SK-N-SH (cell line): ENCODE measurements around the gene VPS8. TPM values are rescaled to one million over a fixed set of nuclear protein-coding genes. Genes with fewer than 3 reads are reported as not detected.

ENCODE experiments used
- CTCF ChIA-PET: fragments of 300-600, 350-600 bp; formaldehyde crosslinking; extraction: SDS; loops from one replicate; lab custom pipeline; 2021; lab: Yijun Ruan, JAX
- POLR2A ChIA-PET: fragments of 350-600 bp; sonication (Branson Sonifier 250); formaldehyde crosslinking; extraction: SDS; loops from one replicate; lab custom pipeline; 2020; ENCODE audit warnings: antibody characterized with exemption, inconsistent platforms; lab: Yijun Ruan, JAX
- DNase-seq: peaks from one replicate; pipeline ENCODE4 v3.0.0; 2012
- H2AFZ ChIP-seq: fragments of 200-600 bp; sonication (generic); 2 replicates; pipeline ENCODE4 v1.8.1; 2016; ENCODE audit warnings: antibody characterized with exemption, mild to moderate bottlenecking, low read depth
- H3F3A ChIP-seq: fragments of 200-600 bp; sonication (generic); replicated peaks from 2 replicates; pipeline ENCODE3; 2016; ENCODE audit warnings: antibody characterized with exemption, mild to moderate bottlenecking; ENCODE audit not compliant: insufficient read depth
- H3K27ac ChIP-seq, 2 experiments: fragments of 200-500 bp in 1 of 2; fragments of 200-600 bp in 1 of 2; sonication (Bioruptor generic) in 1 of 2; sonication (generic), shearing (Covaris generic) in 1 of 2; 2 replicates each; pipeline versions ENCODE4 v1.5.1 to v1.6.1; 2014 to 2016; ENCODE audit warnings: low read depth in 2 of 2, inconsistent platforms in 1 of 2, low read length in 1 of 2, mild to moderate bottlenecking in 1 of 2, mixed read lengths in 1 of 2
- H3K27me3 ChIP-seq: fragments of 200-600 bp; sonication (generic), shearing (Covaris generic); 2 replicates; pipeline ENCODE4 v1.6.1; 2016; ENCODE audit warnings: mixed run types; ENCODE audit not compliant: insufficient read depth
- H3K36me3 ChIP-seq, 2 experiments: fragments of 200-500 bp in 1 of 2; fragments of 200-600 bp in 1 of 2; sonication (Bioruptor generic) in 1 of 2; sonication (generic) in 1 of 2; replicated peaks in 1 of 2; 2 replicates each; pipeline versions ENCODE3 to v1.5.1; 2014 to 2016; ENCODE audit warnings: low read length in 1 of 2, mild to moderate bottlenecking in 1 of 2; ENCODE audit not compliant: insufficient read depth in 2 of 2, control insufficient read depth in 1 of 2
- H3K4me1 ChIP-seq, 2 experiments: fragments of 200-500 bp in 1 of 2; fragments of 200-600 bp in 1 of 2; sonication (Bioruptor generic) in 1 of 2; sonication (generic), shearing (Covaris generic) in 1 of 2; 2 replicates each; pipeline versions ENCODE4 v1.5.1 to v1.6.1; 2014 to 2016; ENCODE audit warnings: low read depth in 1 of 2, low read length in 1 of 2, mixed run types in 1 of 2; ENCODE audit not compliant: insufficient read depth in 2 of 2, control insufficient read depth in 1 of 2
- H3K4me2 ChIP-seq: fragments of 200-600 bp; sonication (generic), shearing (Covaris generic); 2 replicates; pipeline ENCODE4 v1.6.1; 2017; ENCODE audit warnings: mixed run types
- H3K4me3 ChIP-seq, 2 experiments: fragments of 200-500 bp in 1 of 2; fragments of 200-600 bp in 1 of 2; sonication (Bioruptor generic) in 1 of 2; sonication (generic), shearing (Covaris generic) in 1 of 2; 2 replicates each; pipeline versions ENCODE4 v1.5.1 to v1.8.1; 2014 to 2016; ENCODE audit warnings: low read depth in 2 of 2, inconsistent platforms in 1 of 2, low read length in 1 of 2, mild to moderate bottlenecking in 1 of 2, mixed read lengths in 1 of 2, moderate library complexity in 1 of 2
- H3K79me2 ChIP-seq: fragments of 200-600 bp; sonication (generic); 2 replicates; pipeline ENCODE4 v1.8.1; 2017; ENCODE audit warnings: mild to moderate bottlenecking; ENCODE audit not compliant: insufficient read depth
- H3K9ac ChIP-seq: fragments of 200-600 bp; sonication (generic); 2 replicates; pipeline ENCODE4 v1.6.1; 2017; ENCODE audit warnings: mixed run types
- H3K9me2 ChIP-seq: fragments of 200-600 bp; sonication (generic); 2 replicates; pipeline ENCODE4 v1.6.1; 2017; ENCODE audit warnings: mixed run types
- H3K9me3 ChIP-seq: fragments of 200-600 bp; sonication (generic); 2 replicates; pipeline ENCODE4 v1.6.1; 2017; ENCODE audit warnings: mixed run types, mild to moderate bottlenecking, moderate library complexity
- H4K20me1 ChIP-seq: fragments of 200-600 bp; sonication (generic); 2 replicates; pipeline ENCODE4 v1.6.1; 2017; ENCODE audit warnings: mild to moderate bottlenecking, mixed run types; ENCODE audit not compliant: insufficient read depth
- CHD2 ChIP-seq: fragments of 150-350 bp; IDR thresholded peaks from 2 replicates; pipeline ENCODE4 v1.6.1; 2018; ENCODE audit warnings: low read length; ENCODE audit not compliant: partially characterized antibody
- CTCF ChIP-seq: fragments of 200-600 bp; sonication (generic); IDR thresholded peaks from 2 replicates; pipeline ENCODE4 v1.6.1; 2017; ENCODE audit warnings: antibody characterized with exemption, mild to moderate bottlenecking, moderate library complexity
- EP300 ChIP-seq, 2 experiments: IDR thresholded peaks; 2 replicates each; pipeline versions ENCODE4 v1.4.0 to v1.6.1; 2012; ENCODE audit warnings: borderline replicate concordance in 1 of 2, low read depth in 1 of 2, low read length in 1 of 2
- FOSL2 ChIP-seq: IDR thresholded peaks from 2 replicates; pipeline ENCODE4 v1.4.0; 2012; ENCODE audit warnings: low read depth, mild to moderate bottlenecking, moderate library complexity, borderline replicate concordance
- FOXJ3 ChIP-seq: sonication (generic); formaldehyde crosslinking; IDR thresholded peaks from 2 replicates; pipeline ENCODE4 v1.5.1; 2020; ENCODE audit warnings: mild to moderate bottlenecking, missing genetic modification reagents
- FOXM1 ChIP-seq: IDR thresholded peaks from 2 replicates; pipeline ENCODE4 v1.4.0; 2012; ENCODE audit warnings: low read depth, mild to moderate bottlenecking
- IRF3 ChIP-seq: fragments of 150-350 bp; IDR thresholded peaks from 2 replicates; pipeline ENCODE4 v1.6.1; 2016; ENCODE audit warnings: mild to moderate bottlenecking, low read depth, low read length
- MEF2A ChIP-seq: IDR thresholded peaks from 2 replicates; pipeline ENCODE4 v1.4.0; 2012; ENCODE audit warnings: low read depth, borderline replicate concordance
- MXI1 ChIP-seq: IDR thresholded peaks from 2 replicates; pipeline ENCODE4 v1.6.1; 2012; ENCODE audit warnings: mild to moderate bottlenecking, low read depth, low read length, improper control_type of control experiment
- NFIC ChIP-seq: IDR thresholded peaks from 2 replicates; pipeline ENCODE4 v1.4.0; 2012; ENCODE audit warnings: borderline replicate concordance
- RCOR1 ChIP-seq: fragments of 150-350 bp; IDR thresholded peaks from 2 replicates; pipeline ENCODE4 v1.6.1; 2017; ENCODE audit warnings: antibody characterized with exemption, low read length
- REST ChIP-seq: IDR thresholded peaks from 2 replicates; pipeline ENCODE4 v1.6.1; 2012; ENCODE audit warnings: mild to moderate bottlenecking, low read depth, low read length, moderate library complexity
- RFX5 ChIP-seq: IDR thresholded peaks from 2 replicates; pipeline ENCODE4 v1.6.1; 2012; ENCODE audit warnings: mild to moderate bottlenecking, improper control_type of control experiment, low read length
- SIN3A ChIP-seq: IDR thresholded peaks from 2 replicates; pipeline ENCODE4 v1.6.1; 2012; ENCODE audit warnings: low read depth, mild to moderate bottlenecking, low read length, moderate library complexity, borderline replicate concordance
- TAF1 ChIP-seq: IDR thresholded peaks from 2 replicates; pipeline ENCODE4 v1.6.1; 2012; ENCODE audit warnings: low read depth, mild to moderate bottlenecking, low read length, moderate library complexity, borderline replicate concordance
- YY1 ChIP-seq: IDR thresholded peaks from 2 replicates; pipeline ENCODE4 v1.4.0; 2012; ENCODE audit warnings: low read depth, mild to moderate bottlenecking
- ZBTB33 ChIP-seq: IDR thresholded peaks from 2 replicates; pipeline ENCODE4 v1.4.0; 2012; ENCODE audit warnings: low read depth, borderline replicate concordance
- WGBS: methylation state at CpG from one replicate; pipeline ENCODE4 v1.1.6; 2017; ENCODE audit warnings: low lambda C conversion rate; 5-methylcytosine and 5-hydroxymethylcytosine counted together
- polyA plus RNA-seq, 3 experiments: library from polyadenylated mRNA; depleted of rRNA; stranded (reverse); fragments of >200 nt; gene quantifications; 2 replicates each; pipeline ENCODE4 v1.2.3, GENCODE V29; 2012

The VPS8 gene
- polyA plus RNA-seq, 1 of the 3 experiments (the other 2 are of a cell fraction) = 12.8 TPM

GRCh38 chr3:184914628-184915027 is 102.7 kb downstream of the VPS8 start:
- H3K4me2 ChIP-seq = no peak overlapping the region
- no peaks in the 10 kb centered on the region for H4K20me1 ChIP-seq
- H3K36me3 ChIP-seq = peaks cover 11 to 42% of the 10 kb centered on the region in 2 experiments
- no peak overlapping the region for H3K4me3 ChIP-seq
- ChIA-PET POLR2A (no interaction called here), CTCF (interaction anchor here (1.1 kb wide), 1 partner anchor 24 kb away, joined by 3 read pairs; no protein-coding TSS in a partner anchor)
- H2AFZ ChIP-seq = no peak overlapping the region
- H3K79me2 ChIP-seq = no peaks in the 10 kb centered on the region
- TF ChIP-seq RCOR1 = no peak
- TF ChIP-seq NFIC = no peak
- no peak for TF ChIP-seq FOXM1
- no peak for TF ChIP-seq REST
- TF ChIP-seq MEF2A = no peak
- no peak for TF ChIP-seq TAF1
- TF ChIP-seq EP300 (IDR thresholded peaks at IDR 0.05; ENCODE audit: borderline replicate concordance in 1 of 2, low read depth in 1 of 2, low read length in 1 of 2) = no peak
- no peak for TF ChIP-seq RFX5
- no peak for TF ChIP-seq MXI1
- no peaks in the 10 kb centered on the region for H3K4me1 ChIP-seq
- no peaks in the 10 kb centered on the region for H3K27me3 ChIP-seq
- peaks cover under 1% of the 10 kb centered on the region for H3F3A ChIP-seq
- no peak overlapping the region for H3K27ac ChIP-seq
- no peaks in the 10 kb centered on the region for H3K9me3 ChIP-seq
- no peak overlapping the region for H3K9ac ChIP-seq
- H3K9me2 ChIP-seq = no peaks in the 10 kb centered on the region
- WGBS = 93% methylated on average over 5 of the region's 5 CpGs
- no peak for DNase-seq

GRCh38 chr3:184918750-184919149 is 106.8 kb downstream of the VPS8 start:
- H3K9me3 ChIP-seq = no peaks in the 10 kb centered on the region
- DNase-seq = no peak
- no peaks in the 10 kb centered on the region for H3K9me2 ChIP-seq
- H3K4me3 ChIP-seq = no peak overlapping the region
- H3K27ac ChIP-seq = no peak overlapping the region
- H3K27me3 ChIP-seq = no peaks in the 10 kb centered on the region
- TF ChIP-seq ZBTB33 (no peak), IRF3 (no peak), NFIC (no peak), RFX5 (no peak), CTCF (no peak), SIN3A (no peak), FOSL2 (no peak), YY1 (no peak), FOXM1 (no peak), CHD2 (no peak), FOXJ3 (CRISPR knock-in tag) (no peak)
- H3K79me2 ChIP-seq = no peaks in the 10 kb centered on the region
- POLR2A ChIA-PET = no interaction called here
- CTCF ChIA-PET = interaction anchor here (2.1 kb wide), 1 partner anchor 19 kb away, joined by 4 read pairs; no protein-coding TSS in a partner anchor
- peaks cover 19 to 55% of the 10 kb centered on the region in 2 experiments for H3K36me3 ChIP-seq
- H2AFZ ChIP-seq = no peak overlapping the region
- H4K20me1 ChIP-seq = no peaks in the 10 kb centered on the region
- H3K4me2 ChIP-seq = no peak overlapping the region
- H3K9ac ChIP-seq = no peak overlapping the region
- peaks cover 3% of the 10 kb centered on the region for H3F3A ChIP-seq
- no peaks in the 10 kb centered on the region for H3K4me1 ChIP-seq
- WGBS = 93% methylated on average over 3 of the region's 3 CpGs
